Adrenal gland (tissue), 12 donors: ENCODE results near the gene SH3PXD2B. TPM values are rescaled to one million over a fixed set of nuclear protein-coding genes. Genes with fewer than 3 reads are reported as not detected.

Source experiments
- DNase-seq, 7 donors: peaks; one replicate each; pipeline ENCODE4 v3.0.0-alpha.2; 2019 to 2020
- H3K27ac ChIP-seq, 5 donors: fragments of 200-600 bp; sonication (generic) in 4 of 5; 1 replicate in 3 of 5; 2 replicates in 2 of 5; pipeline versions ENCODE4 v1.5.1 to v1.8.0; 2016 to 2020; ENCODE audit warnings: mild to moderate bottlenecking in 1 of 5
- H3K27me3 ChIP-seq: fragments of 200-600 bp; 2 replicates; pipeline ENCODE4 v1.8.0; 2021
- H3K36me3 ChIP-seq, 2 donors: fragments of 200-600 bp; replicated peaks in 1 of 2; 1 replicate in 1 of 2; 2 replicates in 1 of 2; pipeline versions ENCODE4 v1.5.1 to v1.8.0; 2018 to 2022
- H3K4me1 ChIP-seq, 2 donors: fragments of 200-600 bp; replicated peaks in 1 of 2; 1 replicate in 1 of 2; 2 replicates in 1 of 2; pipeline versions ENCODE4 v1.5.1 to v1.8.0; 2018 to 2021
- H3K4me3 ChIP-seq, 4 donors: fragments of 200-600 bp; sonication (generic) in 3 of 4; one replicate each; pipeline ENCODE4 v1.5.1; 2016 to 2018
- H3K9me3 ChIP-seq, 3 donors: fragments of 200-600 bp; sonication (generic) in 1 of 3; replicated peaks in 1 of 3; 1 replicate in 2 of 3; 2 replicates in 1 of 3; pipeline versions ENCODE4 v1.5.1 to v1.8.0; 2016 to 2021
- POLR2A ChIP-seq, 2 donors: fragments of 450-650 bp; IDR thresholded peaks; one replicate each; pipeline ENCODE4 v1.6.1; 2017; ENCODE audit warnings: antibody characterized with exemption in 2 of 2, mild to moderate bottlenecking in 2 of 2, moderate library complexity in 1 of 2
- WGBS, 4 donors: extraction: QIAGEN DNeasy Blood & Tissue Kit in 2 of 4; methylation state at CpG; one replicate each; pipeline versions ENCODE4 v1.1.5 to v1.1.7; 2013 to 2017; 5-methylcytosine and 5-hydroxymethylcytosine counted together
- intact Hi-C, 2 donors: fragments of 100-400 bp; cut with DNase I; formaldehyde crosslinking; loops; one replicate each; pipeline versions ENCODE4 v1.14.1 to v1.15.0; 2022 to 2023
- polyA plus RNA-seq, 3 donors: library from polyadenylated mRNA; stranded (reverse); fragments of 200-250 nt in 2 of 3; fragments of 350-450 nt in 1 of 3; fragmentation: Illumina TruSeq in 1 of 3; extraction: RNeasy Lipid Tissue Mini Kit (QIAGEN cat#74804) in 1 of 3; gene quantifications; one replicate each; pipeline ENCODE4 v1.2.3, GENCODE V29; 2013 to 2014
- total RNA-seq, 9 donors: library from RNA; depleted of rRNA in 4 of 9; stranded (reverse); fragments of >200 nt in 4 of 9; fragments of 120-200 nt in 1 of 9; fragmentation: NEBNext Ultra II Directional in 1 of 9; extraction: Animal tissue kit (Norgen Biotek cat#: 25700) in 1 of 9; gene quantifications; one replicate each; pipeline versions ENCODE4 v1.1.0 to v1.2.4, GENCODE V29; 2013 to 2023
- TF ChIP-seq, protein P1 (sequence below), 6 experiments: fragments of 450-650 bp in 4 of 6; fragments of 200-600 bp in 2 of 6; sonication (generic) in 1 of 6; IDR thresholded peaks; 1 replicate in 5 of 6; 2 replicates in 1 of 6; pipeline versions ENCODE4 v1.5.1 to v1.8.0; 2016 to 2021; ENCODE audit warnings: antibody characterized with exemption in 6 of 6, mild to moderate bottlenecking in 2 of 6, moderate library complexity in 1 of 6
- donor health status: healthy with polysubstance abuse.
- donor health status: Bipolar disorder and iron deficiency.
- donor health status: DM: yes; HTN: yes; CAD: no.
- donor health status: DM: no; HTN: no; CAD: no.
- donor health status: DM: no; HTN: no; CAD: no.
- donor health status: DM: yes; HTN: yes; CAD: no.

SH3PXD2B gene
- total and polyA plus RNA-seq, 12 donors = 15.2 to 111 (median 51.5) TPM

DNA sequence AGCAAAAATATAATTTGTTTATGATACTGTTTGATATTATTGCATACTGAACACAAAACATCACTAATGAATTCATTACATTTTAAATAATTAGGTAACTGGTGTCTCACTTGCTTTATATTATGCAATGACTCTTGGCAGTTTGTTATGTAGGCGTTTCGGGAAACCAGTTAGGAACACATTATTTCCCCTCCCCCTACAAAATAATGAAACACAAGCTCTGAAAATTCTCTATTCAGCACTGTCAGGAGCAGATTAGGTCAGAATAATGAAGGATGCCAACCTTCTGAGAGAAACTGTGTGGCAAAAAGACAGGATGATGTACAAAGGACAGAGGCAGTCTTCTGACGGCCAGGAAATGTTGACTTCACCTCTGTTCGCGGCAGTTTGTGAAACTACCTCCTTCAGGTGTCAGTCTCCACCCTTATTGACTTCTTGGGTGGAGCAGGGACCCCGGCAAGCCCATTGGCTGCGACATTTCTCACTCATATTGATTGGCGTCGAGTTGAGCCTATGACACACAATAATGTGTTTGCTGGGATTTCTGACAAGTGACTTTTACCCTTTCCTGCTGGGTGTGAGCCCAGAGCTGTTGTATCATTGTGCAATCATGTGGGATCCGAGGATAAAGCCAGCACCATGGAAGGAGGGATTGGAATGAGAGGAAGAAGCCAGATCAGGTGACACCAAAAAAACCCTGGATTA, 33.9 kb downstream of the SH3PXD2B start:
- TF ChIP-seq, protein P1, sequence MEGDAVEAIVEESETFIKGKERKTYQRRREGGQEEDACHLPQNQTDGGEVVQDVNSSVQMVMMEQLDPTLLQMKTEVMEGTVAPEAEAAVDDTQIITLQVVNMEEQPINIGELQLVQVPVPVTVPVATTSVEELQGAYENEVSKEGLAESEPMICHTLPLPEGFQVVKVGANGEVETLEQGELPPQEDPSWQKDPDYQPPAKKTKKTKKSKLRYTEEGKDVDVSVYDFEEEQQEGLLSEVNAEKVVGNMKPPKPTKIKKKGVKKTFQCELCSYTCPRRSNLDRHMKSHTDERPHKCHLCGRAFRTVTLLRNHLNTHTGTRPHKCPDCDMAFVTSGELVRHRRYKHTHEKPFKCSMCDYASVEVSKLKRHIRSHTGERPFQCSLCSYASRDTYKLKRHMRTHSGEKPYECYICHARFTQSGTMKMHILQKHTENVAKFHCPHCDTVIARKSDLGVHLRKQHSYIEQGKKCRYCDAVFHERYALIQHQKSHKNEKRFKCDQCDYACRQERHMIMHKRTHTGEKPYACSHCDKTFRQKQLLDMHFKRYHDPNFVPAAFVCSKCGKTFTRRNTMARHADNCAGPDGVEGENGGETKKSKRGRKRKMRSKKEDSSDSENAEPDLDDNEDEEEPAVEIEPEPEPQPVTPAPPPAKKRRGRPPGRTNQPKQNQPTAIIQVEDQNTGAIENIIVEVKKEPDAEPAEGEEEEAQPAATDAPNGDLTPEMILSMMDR (IDR thresholded peaks at IDR 0.05) = no peak
- peak in 1 of 2 donors; percentile 17 for TF ChIP-seq POLR2A (IDR thresholded peaks at IDR 0.05)
- Histone ChIP-seq H3K27me3 (no peaks in the 10 kb centered on the region), H3K9me3 (no peaks in the 10 kb centered on the region), H3K27ac (peak overlapping the region; percentile 83 to 96 (median 94)), H3K36me3 (peaks cover 0 to 6% of the 10 kb centered on the region in 2 donors), H3K4me3 (no peak overlapping the region), H3K4me1 (peaks cover 47 to 74% of the 10 kb centered on the region in 2 donors)
- DNase-seq = peak; percentile 71 to 92 (median 84)
- intact Hi-C loops = no loop called here
- WGBS, 4 donors = 23 to 36% (median 28%) methylated on average over 10 of the region's 10 CpGs

DNA sequence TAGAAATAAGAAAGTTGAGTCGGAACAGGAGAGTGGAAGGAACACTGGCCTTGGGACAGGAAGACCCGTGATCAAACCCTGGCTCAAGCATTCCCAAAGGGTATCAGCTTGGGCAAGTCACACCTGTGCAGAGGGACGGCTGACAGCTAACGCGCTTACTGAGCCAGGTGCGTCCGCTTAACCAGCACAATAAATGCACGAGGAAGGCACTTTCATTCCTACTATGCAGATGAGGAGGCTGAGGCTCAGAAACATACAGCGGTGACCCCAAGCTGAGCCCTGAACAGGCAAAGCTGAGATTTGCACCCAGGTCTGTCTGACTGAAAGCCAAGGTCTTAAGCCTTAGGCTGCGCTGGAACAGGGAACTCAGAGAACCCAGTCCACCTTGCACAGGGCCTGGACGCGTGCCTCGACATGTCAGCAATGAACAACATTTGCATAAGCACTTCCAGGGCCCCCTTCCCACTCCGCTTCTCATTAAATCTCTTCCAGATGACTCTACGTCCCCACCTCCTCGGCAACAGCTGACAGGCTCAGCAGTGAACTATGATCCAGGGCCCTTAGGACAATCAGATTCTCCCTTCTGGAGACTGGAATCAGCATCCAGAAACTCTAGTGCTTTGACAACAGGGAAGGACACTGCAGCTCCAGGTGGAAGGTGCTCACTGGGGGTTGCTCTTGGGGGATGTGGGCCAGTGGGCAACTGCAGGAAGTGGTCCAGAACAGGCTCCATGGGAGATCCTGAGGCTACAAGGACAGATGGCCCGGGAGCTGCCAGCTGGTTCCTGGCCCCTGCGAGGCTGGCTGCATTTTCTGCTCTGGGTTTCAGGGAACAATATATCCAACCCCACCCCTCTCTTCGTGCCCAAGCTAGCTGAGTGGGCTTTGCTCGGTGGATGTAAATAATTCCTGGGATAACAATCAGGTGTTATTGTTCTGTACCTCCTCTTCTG, 35.2 kb downstream of the SH3PXD2B start:
- H3K27me3 ChIP-seq = no peaks in the 10 kb centered on the region
- peak overlapping the region; percentile 83 to 96 (median 94) for H3K27ac ChIP-seq
- no peak overlapping the region for H3K4me3 ChIP-seq
- peak in 1 of 2 donors; percentile 23 for TF ChIP-seq POLR2A (IDR thresholded peaks at IDR 0.05)
- TF ChIP-seq, protein P1 (IDR thresholded peaks at IDR 0.05) = no peak
- intact Hi-C loops = no loop called here
- WGBS, 4 donors = 53 to 74% (median 58%) methylated on average over 16 to 20 of the region's 20 CpGs
- H3K36me3 ChIP-seq = peaks cover 0 to 6% of the 10 kb centered on the region in 2 donors
- H3K9me3 ChIP-seq = no peaks in the 10 kb centered on the region
- peak in 4 of 7 donors; percentile 54 to 74 (median 68) for DNase-seq
- H3K4me1 ChIP-seq = peaks cover 53 to 74% of the 10 kb centered on the region in 2 donors

DNA sequence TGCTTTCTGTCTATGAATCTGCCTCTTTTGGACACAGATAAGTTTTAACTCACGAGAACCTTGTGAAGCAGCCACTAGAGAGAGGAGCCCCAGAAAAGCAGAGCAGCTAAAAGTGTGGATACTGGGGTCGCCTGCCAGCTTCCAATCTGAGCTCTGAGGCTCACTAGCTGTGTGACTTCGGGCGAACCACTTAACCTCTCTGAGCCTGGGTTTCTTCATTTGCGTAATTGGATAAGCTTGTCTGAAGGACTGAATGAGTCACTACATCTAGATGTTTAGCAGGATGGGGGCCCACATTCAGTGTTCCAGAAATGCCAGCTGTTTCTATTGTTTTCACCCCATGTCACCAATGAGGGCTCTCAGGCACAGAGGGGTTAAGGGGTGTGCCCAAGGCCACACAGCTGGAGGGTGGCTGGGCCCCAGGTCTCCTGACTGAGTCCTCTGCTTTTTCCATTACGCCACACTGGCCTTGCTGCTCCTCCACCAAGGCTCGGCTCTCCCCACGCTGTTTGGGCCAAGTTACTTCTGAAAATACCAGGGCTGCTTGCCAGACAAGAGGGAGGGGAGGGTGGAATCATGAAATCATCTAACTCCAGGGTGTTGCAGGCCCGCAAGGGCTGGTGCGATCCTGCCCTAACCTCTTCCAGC, 36.2 kb downstream of the SH3PXD2B start:
- WGBS, 4 donors = 15 to 39% (median 26%) methylated on average over 5 to 10 of the region's 10 CpGs
- intact Hi-C loops = no loop called here
- Histone ChIP-seq H3K27me3 (no peaks in the 10 kb centered on the region), H3K9me3 (no peaks in the 10 kb centered on the region), H3K36me3 (peaks cover 0 to 6% of the 10 kb centered on the region in 2 donors), H3K4me1 (peaks cover 63 to 80% of the 10 kb centered on the region in 2 donors), H3K4me3 (no peak overlapping the region), H3K27ac (peak overlapping the region; percentile 83 to 96 (median 94))
- peak in 1 of 2 donors; percentile 70 for TF ChIP-seq POLR2A (IDR thresholded peaks at IDR 0.05)
- TF ChIP-seq, protein P1 (IDR thresholded peaks at IDR 0.05) = no peak
- DNase-seq = peak; percentile 95 to 99 (median 99)
